HG02981 (cell line): ENCODE data around the gene SYT2.

Experiments used
- ATAC-seq: cut with Tn5 transposase; IDR thresholded peaks from one replicate; pipeline ENCODE4 v1.9.1; 2021; ENCODE audit warnings: mild to moderate bottlenecking, moderate library complexity; ENCODE audit not compliant: unreplicated experiment

The SYT2 gene

DNA sequence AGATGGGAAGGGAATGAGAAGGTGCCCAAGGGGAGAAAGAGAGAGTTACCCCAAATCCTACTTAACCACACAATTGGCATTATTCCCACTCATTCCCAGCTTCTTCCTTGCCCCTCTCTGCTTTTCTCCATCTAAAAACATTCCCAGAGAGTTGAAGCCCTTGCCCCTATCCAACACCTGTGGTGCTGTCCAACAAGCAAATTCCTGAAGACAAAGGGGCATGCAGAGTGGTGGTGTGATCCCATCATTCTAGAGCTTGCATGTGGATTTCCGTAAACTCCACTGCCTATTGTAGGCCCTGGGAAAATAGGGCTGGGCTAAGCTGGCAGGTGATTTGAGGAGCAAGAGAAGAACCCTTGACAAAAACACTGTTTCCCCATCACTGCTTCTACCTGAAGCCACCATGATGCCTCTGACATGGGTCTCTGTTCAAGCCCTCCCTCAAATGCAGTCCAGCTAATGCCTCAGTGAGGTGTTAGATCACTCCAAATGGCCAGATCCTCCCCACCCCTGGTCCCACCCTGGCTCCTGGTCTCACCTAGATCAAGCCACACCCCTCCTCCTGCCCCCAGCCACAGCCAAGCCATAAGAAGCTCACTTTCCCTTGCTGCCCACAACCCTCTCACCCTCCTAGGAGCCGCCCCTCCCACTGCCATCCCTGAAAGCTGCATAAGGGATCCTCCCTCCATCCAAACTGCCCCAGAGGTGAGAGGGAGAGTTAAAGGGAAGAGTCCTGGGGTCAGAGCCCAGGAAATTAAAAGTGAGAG is 29.5 kb downstream of the SYT2 start:
- ATAC-seq = no peak

DNA sequence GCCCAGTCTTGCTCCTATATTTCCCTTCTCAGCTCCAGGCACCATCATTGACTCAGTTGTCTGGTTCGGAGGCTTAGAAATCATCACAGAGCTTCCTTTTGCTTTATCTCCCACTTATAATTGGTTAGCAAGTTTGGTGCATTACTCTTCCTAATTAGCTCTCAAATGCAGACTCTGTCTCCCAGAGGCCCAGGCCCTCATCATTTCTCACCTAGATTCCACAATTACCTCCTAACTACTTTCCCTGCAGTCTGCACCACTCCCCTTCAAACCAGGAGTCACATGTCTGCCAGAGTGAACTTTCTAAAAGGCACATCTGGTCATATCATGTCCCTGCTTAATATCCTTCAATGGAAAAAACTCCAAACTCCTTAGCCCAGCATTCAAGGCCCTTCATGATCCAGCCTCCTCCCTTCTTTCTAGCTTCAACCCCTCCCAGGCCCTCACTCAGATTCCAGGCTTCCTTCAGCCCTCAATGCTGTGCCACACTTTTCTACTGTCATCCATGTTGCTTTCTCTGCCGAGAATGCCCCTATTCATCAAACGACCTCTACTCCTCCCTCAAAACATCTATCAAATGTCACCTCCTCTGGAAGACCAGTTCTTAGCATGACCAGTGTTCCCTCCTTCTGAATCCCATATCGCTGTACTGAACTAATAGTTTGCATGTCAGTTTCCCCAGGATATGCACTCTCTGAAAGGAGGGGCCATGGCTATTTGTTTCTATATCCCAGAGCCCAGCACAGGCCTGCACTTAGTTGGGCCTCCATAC is 30.7 kb downstream of the SYT2 start:
- ATAC-seq = no peak

- no peak for ATAC-seq
Observed at GRCh38 chr1:202677433-202677832, 32.8 kb downstream of the SYT2 start.

DNA sequence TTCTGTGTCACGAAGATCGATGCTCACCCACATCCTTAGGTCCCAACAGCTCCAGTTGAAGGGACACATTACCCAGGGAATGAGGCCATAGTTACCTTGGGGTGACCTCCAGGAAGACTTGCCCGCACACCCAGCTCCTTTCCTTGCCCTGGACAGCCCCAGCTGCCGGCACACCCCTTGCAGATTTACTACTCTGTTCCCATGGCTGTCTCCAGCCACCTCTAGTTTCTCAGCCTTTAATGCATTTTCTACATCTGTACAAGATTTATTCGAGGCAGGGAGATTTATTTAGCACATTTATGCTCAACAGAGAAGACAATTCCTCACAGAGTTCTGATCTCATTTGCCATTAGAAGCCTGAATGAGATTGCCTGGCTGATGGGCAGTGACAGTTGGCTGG is 36.7 kb downstream of the SYT2 start:
- no peak for ATAC-seq

DNA sequence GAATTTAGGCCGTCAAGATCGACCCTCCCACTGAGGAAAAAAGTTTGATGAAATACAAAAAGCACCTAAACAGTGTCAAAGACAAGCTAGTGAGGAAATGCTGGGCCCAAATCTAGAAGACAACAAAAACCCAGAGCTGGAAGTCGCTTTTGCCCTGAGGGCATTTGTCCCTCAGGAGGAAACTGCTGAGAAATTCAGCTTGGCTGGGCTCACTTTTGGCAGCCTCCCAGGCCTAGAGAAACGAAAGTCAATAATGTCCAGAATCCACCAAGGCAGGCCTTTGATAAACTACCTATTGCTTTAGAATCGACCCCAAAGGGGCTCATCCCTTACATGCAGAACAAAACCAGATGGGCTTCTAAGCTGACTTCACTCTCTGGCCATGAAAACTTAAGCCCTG is 38.9 kb downstream of the SYT2 start:
- no peak for ATAC-seq

DNA sequence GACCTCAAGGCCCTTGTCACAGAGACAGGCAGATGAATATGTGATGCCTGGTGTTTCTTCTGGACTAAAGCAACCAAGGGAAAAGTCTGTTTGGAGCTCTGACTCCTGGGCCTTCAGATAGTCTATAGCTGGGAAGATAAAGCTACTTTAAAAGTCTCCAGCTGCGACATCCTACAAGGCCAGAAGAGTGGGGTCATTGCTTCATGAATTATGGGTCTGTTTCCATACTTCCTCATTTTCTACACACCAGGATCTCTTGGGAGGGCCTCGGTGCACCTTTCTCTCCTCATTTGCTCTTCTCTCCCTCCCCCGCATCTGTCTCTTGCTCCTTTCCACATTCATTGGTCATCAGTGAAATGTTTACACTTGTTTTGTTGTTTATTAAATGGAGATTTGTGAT is 44.8 kb downstream of the SYT2 start:
- ATAC-seq = no peak

DNA sequence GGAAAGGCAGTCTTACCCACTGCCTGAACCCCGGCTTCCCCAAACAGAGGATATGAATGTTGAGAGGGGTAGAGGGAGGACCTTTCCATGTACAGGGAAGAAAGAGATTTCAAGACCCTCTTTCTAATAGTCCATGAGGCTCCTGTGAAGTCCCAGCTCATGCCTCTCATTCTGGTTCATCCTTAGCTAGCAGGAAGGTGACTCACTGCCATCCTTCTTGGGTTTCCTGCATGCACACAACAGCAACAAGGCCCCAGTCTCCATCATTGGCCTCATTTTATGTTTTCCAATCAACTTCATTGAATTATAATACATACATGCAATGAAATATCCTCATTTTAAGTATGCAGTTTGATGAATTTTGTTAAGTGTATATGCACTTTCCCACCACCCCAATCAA is 46.2 kb downstream of the SYT2 start:
- no peak for ATAC-seq

GRCh38 chr1:202663131-202663530 is 47.1 kb downstream of the SYT2 start:
- no peak for ATAC-seq

- no peak for ATAC-seq
Observed at GRCh38 chr1:202662081-202662480, 48.2 kb downstream of the SYT2 start.

DNA sequence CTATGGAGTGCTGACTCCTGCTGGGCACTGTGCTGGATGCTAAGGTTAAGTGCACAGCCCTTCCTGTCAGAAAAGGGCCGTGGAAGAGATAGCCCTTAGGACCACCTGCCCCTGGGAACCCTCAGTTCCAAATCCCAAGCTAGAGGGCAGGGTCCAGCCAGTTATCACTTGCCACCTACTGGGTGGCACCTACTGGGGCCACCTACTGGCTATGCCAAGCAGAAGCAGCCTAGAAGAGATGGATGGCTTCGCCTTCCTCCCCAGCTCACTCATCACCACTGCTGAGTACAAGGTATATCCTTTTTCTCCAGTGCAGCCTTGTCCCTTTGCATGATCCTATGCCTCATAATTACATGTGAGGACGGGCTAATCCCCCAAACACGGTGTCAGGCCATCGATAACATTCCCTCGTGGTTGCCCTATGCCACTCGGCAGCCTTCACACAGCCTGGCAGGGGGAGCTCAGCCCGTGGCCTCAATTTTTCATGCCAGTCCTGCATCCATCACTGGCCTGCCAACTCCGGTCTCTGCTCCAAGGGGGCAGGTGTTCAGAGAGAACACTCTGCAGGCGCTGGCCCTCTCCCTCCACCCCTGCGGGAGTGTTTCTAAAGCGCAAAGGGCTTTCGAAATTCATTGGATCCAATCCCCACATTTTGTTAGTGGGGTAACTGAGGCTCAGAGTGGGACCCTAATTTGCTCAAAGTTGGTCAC is 49.0 kb downstream of the SYT2 start:
- no peak for ATAC-seq

GRCh38 chr1:202659974-202660373 is 50.3 kb downstream of the SYT2 start:
- no peak for ATAC-seq

- no peak for ATAC-seq
Observed at GRCh38 chr1:202659541-202659940, 50.7 kb downstream of the SYT2 start.

- no peak for ATAC-seq
Observed at GRCh38 chr1:202658769-202659168, 51.5 kb downstream of the SYT2 start.

GRCh38 chr1:202658251-202658759 is 51.9 kb downstream of the SYT2 start:
- no peak for ATAC-seq

GRCh38 chr1:202656951-202657646 is 53.2 kb downstream of the SYT2 start:
- ATAC-seq = no peak

GRCh38 chr1:202656057-202656456 is 54.2 kb downstream of the SYT2 start:
- no peak for ATAC-seq

- no peak for ATAC-seq
Observed at GRCh38 chr1:202654079-202654478, 56.2 kb downstream of the SYT2 start.

- ATAC-seq = no peak
Observed at GRCh38 chr1:202649553-202650392, 60.5 kb downstream of the SYT2 start.

DNA sequence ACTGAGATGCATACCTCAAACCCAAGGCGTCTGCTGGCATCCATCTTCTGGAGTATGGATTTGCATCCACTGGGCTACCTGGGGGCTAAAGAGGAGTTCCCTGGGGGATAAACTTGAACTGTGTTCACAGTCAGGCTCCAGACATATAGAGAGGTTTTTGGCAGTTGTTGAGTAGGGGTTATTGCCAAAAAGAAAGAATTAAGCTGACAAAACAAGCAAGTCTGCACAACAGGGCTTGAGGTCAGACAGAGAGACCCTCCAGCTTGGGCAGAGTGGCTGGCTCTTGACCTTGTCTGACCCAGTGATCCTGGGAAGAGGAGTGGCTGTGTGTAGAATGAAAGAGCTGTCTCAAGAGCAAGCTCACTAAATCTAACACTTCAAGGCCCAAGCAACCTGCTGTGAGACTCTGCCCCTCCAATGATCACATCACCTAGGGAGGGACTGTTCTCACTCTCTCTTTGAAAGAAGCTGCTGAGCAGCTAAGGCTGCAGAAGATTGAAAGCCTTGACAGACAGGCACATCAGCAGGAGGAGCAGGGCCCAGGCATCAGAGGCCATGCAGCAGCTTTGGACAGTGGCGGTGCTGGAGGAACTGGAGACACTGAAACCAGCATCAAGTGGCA is 61.5 kb downstream of the SYT2 start:
- ATAC-seq = no peak

- no peak for ATAC-seq
Observed at GRCh38 chr1:202645097-202645476, 65.2 kb downstream of the SYT2 start.
